Activated naive CD4-positive, alpha-beta T cell treated with anti-CD3 and anti-CD28 coated beads, Interleukin-2, amount 50 U/mL, for 72 hours (primary cell): ENCODE measurements around the gene TP53RK. TPM values are rescaled to one million over a fixed set of nuclear protein-coding genes. Genes with fewer than 3 reads are reported as not detected.
"Not testable (repeated sequence)": the region's sequence is repeated elsewhere in the genome, so short reads cannot be mapped to it uniquely, and the experiment has no call there.

Experiments
- ATAC-seq, 2 donors: fragments of 150-1000 bp; cut with Tn5 transposase; 2 replicates each; pipeline ENCODE4 v1.10.0; 2021; ENCODE audit warnings: mild to moderate bottlenecking in 2 of 2, moderate library complexity in 2 of 2
- DNase-seq, 2 donors: peaks; one replicate each; pipeline ENCODE4 v3.0.0; 2021 to 2022; ENCODE audit warnings: low spot score in 2 of 2
- H3K27ac Mint-ChIP-seq, 2 donors: one replicate each; pipeline ENCODE4 v1.8.0; 2022; ENCODE audit warnings: mild to moderate bottlenecking in 2 of 2, mixed read lengths in 2 of 2
- H3K36me3 Mint-ChIP-seq, 2 donors: one replicate each; pipeline ENCODE4 v1.8.0; 2022; ENCODE audit warnings: mixed read lengths in 2 of 2
- H3K9me3 Mint-ChIP-seq, 2 donors: one replicate each; pipeline ENCODE4 v1.8.0; 2022; ENCODE audit warnings: mixed read lengths in 2 of 2
- total RNA-seq, 2 donors: library from RNA; stranded (reverse); gene quantifications; one replicate each; pipeline ENCODE4 v1.2.3, GENCODE V29; 2022

TP53RK gene
- total RNA-seq, 2 donors from 2014 or later, result 7.1 to 10.7 TPM

DNA sequence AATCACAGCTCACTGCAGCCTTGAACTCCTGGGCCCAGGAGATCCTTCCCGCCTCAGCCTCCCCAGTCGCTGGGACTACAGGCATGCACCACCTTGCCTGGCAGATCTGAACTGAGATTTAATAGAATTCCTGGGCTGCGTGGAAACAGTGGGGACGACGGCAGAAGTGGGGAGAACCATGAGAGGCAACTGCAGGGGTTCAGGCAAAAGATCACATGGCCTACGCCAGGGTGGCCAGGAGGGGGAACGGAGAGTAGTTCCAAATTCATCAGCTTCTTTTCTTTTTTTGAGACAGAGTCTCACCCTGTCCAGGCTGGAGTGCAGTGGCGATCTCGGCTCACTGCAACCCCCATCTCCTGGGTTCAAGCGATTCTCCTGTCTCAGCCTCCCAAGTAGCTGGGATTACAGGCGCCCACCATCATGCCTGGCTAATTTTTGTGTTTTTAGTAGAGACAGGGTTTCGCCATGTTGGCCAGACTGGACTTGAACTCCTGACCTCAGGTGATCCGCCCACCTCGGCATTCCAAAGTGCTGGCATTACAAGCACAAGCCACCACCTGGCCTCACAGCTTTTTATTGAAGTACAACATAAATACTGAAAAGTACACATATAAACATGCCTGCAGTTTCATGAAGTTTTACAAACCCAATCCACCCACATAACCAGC is 12.5 kb downstream of the TP53RK start:
- not testable (repeated sequence) for H3K9me3 Mint-ChIP-seq, H3K36me3 Mint-ChIP-seq, ATAC-seq, DNase-seq, H3K27ac Mint-ChIP-seq

DNA sequence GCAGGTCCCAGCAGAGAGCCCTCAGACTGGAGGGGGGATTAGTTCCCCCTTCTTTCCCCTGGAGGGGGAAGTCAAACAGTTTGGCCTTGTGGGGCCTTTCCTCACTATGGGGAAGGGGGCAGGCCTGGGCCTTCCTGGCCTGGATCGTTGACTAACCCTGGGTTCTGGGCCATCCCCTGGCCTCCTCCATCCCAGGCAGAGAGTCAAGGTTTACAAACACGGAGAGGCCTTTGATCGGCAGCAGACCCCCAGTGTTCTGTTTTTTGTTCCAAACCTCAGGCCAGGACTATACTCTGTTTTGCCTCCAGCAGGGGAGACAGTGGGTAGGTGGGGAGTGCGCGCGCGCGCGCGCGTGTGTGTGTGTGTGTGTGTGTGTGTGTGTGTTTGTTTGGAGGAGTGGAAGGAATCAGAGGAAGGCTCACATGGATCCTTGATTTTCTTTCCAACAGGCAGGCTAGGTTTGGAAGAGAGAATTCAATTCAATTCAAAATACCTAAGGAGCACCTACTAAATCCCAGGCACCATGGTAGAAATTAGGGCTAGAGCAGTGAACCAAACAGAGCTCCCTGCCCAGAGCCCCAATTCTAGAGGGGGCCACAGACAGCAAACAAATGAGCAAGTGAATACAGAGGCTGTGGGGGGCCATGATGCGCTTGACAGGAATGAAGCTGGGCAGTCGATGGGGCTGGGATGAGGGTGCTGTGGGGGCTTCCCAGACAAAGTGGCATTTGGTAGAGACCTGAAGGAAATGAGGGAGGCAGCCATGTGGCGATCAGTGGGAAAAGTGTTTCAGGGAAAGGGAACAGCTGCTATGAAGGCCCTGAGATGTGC is 14.8 kb downstream of the TP53RK start:
- H3K9me3 Mint-ChIP-seq, result peaks cover 3 to 17% of the 10 kb centered on the region in 2 donors
- peaks cover 13 to 14% of the 10 kb centered on the region in 2 donors for H3K36me3 Mint-ChIP-seq
- DNase-seq (no peak), ATAC-seq (no peak)
- H3K27ac Mint-ChIP-seq, result no peak overlapping the region

- peaks cover 3 to 17% of the 10 kb centered on the region in 2 donors for H3K9me3 Mint-ChIP-seq
- DNase-seq (no peak), ATAC-seq (no peak)
- peaks cover 13 to 14% of the 10 kb centered on the region in 2 donors for H3K36me3 Mint-ChIP-seq
- no peak overlapping the region for H3K27ac Mint-ChIP-seq
Observed at GRCh38 chr20:46673394-46674252, 15.6 kb downstream of the TP53RK start.

GRCh38 chr20:46672543-46673148 is 16.6 kb downstream of the TP53RK start:
- no peak for DNase-seq
- peaks cover 13 to 14% of the 10 kb centered on the region in 2 donors for H3K36me3 Mint-ChIP-seq
- no peak overlapping the region for H3K27ac Mint-ChIP-seq
- no peak for ATAC-seq
- peaks cover 3 to 17% of the 10 kb centered on the region in 2 donors for H3K9me3 Mint-ChIP-seq

DNA sequence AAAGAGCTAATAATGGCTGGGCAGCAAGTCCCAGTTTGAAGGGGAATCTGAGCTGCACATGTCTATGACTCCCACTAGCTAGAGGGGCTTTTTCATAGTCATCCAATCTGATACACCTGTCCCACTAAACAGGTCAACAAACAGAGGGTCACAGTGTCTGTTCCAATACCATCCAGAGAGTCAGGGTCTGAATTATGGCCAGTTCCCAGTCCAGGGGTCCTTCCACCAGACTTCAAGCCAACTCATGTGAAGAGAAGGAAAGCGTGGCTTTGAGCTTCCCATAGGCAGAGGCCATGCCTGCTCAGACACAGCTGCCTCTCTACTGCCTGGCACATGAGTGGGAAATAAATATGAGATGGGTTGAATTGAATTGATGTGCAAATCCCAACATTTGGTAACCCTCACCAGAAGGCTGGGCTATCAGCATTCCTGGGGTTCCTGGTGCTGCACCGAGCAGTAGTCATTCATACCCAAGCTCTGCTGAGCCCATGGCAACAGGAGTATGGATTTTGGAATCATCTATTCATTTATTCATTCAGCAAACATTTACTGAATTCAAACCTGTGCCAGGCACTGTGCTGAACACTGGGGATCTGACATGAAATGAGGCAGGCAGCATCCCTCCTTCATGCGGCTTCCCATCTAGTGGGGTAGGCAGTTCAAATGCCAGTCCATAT is 17.2 kb downstream of the TP53RK start:
- DNase-seq (no peak), ATAC-seq (no peak)
- H3K27ac Mint-ChIP-seq, result no peak overlapping the region
- H3K36me3 Mint-ChIP-seq, result peaks cover 13 to 14% of the 10 kb centered on the region in 2 donors
- H3K9me3 Mint-ChIP-seq, result peaks cover 3 to 17% of the 10 kb centered on the region in 2 donors

- DNase-seq (no peak), ATAC-seq (no peak)
- H3K27ac Mint-ChIP-seq, result no peak overlapping the region
- H3K9me3 Mint-ChIP-seq, result peaks cover 3 to 17% of the 10 kb centered on the region in 2 donors
- H3K36me3 Mint-ChIP-seq, result peaks cover 13 to 14% of the 10 kb centered on the region in 2 donors
Observed at GRCh38 chr20:46670585-46671584, 18.4 kb downstream of the TP53RK start.

DNA sequence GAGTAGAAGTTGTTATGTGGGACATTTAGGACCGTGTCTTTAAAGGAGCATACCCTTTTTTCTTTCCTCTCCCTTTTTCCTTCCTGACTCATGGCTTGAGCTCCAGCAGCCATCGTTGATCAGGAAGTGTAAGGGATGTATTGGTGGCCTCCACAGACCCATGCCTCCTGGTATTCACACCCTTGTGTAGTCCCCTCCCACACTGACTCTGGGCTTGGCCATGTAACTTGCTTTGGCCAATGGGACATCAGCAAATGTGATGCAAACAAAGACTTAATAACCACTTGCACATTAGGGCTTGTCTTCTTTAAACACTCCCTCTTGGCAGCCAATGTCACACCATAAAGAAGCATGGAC is 19.0 kb downstream of the TP53RK start:
- Mint-ChIP-seq H3K36me3 (peaks cover 13 to 14% of the 10 kb centered on the region in 2 donors), H3K9me3 (peaks cover 3 to 17% of the 10 kb centered on the region in 2 donors), H3K27ac (no peak overlapping the region)
- ATAC-seq (no peak), DNase-seq (no peak)

DNA sequence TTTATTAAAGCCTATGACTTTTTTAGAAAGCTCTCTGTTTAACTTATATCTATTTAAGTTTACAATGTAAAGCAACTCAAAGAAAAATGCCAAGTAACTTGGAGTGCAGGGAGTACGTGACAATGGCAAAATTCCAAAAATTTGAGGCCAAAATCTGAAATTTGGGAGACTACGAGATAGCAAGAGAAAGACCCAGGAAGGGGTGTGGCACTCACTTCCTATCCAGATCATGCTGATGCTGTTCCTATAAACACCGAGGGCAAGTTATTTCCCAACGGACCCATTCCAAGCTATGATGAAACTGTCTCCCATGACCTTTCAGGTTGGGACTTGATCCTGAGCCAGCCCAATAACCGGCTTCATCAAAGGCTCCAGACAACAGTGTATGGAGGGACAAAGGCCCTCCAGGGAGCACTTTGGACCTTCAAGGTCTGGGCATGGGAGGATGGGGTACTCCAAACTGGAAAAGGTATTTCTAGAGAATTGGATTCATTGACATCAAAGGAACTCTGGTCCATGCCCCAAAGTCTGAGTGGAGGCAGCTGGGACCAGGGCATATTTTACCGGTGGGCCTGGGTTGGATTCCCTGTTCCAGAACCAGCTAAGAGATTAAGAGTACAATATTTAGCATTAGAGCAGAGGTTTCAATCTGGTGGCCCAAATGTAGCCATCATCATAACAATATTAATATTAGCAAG is 22.3 kb downstream of the TP53RK start:
- Mint-ChIP-seq H3K9me3 (peaks cover 3 to 17% of the 10 kb centered on the region in 2 donors), H3K36me3 (peaks cover 13 to 14% of the 10 kb centered on the region in 2 donors), H3K27ac (no peak overlapping the region)
- no peak for DNase-seq
- no peak for ATAC-seq

DNA sequence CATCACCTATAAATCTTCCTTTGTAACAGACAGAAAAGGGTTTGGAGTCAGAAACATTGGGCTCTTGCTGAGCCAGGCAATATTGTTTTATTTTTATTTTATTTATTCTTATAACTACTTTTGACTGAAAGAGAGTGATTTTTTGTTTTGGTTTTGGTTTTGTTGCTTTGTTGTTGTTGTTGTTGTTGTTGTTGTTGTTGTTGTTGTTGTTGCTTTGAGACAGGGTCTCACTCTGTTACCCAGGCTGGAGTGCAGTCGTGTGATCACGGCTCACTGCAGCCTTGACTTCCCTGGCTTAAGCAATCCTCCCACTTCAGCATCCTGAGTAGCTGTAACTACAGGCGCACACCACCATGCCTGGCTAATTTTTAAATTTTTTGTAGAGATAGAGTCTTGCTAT is 22.9 kb downstream of the TP53RK start:
- no peak for ATAC-seq
- Mint-ChIP-seq H3K27ac (peak overlapping the region in 1 of 2 donors; percentile 14), H3K36me3 (peaks cover 10% of the 10 kb centered on the region in 2 donors), H3K9me3 (peaks cover 2 to 10% of the 10 kb centered on the region in 2 donors)
- no peak for DNase-seq

DNA sequence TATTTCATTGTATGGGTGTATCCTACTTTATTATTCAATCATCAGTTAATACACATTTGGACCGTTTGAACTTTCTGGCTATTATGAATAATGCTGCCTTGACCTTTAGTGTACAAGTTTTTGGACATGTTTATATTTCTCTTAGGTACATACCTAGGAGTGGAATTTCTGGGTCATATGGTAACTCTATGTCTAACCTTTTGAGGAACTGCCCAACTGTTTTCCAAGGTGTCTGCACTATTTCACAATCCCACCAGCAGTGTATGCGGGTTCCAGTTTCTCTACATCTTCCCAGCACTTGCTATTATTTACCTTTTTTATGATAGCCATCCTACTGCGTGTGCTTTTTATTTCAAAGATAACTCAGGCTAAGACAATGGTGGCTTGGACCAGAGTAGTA is 23.6 kb downstream of the TP53RK start:
- peaks cover 1 to 8% of the 10 kb centered on the region in 2 donors for H3K9me3 Mint-ChIP-seq
- DNase-seq (no peak), ATAC-seq (no peak)
- no peak overlapping the region for H3K27ac Mint-ChIP-seq
- H3K36me3 Mint-ChIP-seq, result peaks cover 3 to 12% of the 10 kb centered on the region in 2 donors

GRCh38 chr20:46663531-46663930 is 25.7 kb downstream of the TP53RK start:
- Mint-ChIP-seq H3K36me3 (peaks cover 0 to 11% of the 10 kb centered on the region in 2 donors), H3K9me3 (peaks cover 4 to 8% of the 10 kb centered on the region in 2 donors), H3K27ac (no peak overlapping the region)
- no peak for DNase-seq
- no peak for ATAC-seq

- peaks cover 0 to 11% of the 10 kb centered on the region in 2 donors for H3K36me3 Mint-ChIP-seq
- no peak overlapping the region for H3K27ac Mint-ChIP-seq
- DNase-seq (no peak), ATAC-seq (no peak)
- H3K9me3 Mint-ChIP-seq, result peaks cover 4 to 8% of the 10 kb centered on the region in 2 donors
Observed at GRCh38 chr20:46661659-46662058, 27.6 kb downstream of the TP53RK start.

GRCh38 chr20:46660487-46660886 is 28.8 kb downstream of the TP53RK start:
- no peak overlapping the region for H3K27ac Mint-ChIP-seq
- peaks cover 4 to 8% of the 10 kb centered on the region in 2 donors for H3K9me3 Mint-ChIP-seq
- DNase-seq (no peak), ATAC-seq (no peak)
- H3K36me3 Mint-ChIP-seq, result peaks cover 0 to 11% of the 10 kb centered on the region in 2 donors

- H3K9me3 Mint-ChIP-seq, result peaks cover 4 to 8% of the 10 kb centered on the region in 2 donors
- H3K36me3 Mint-ChIP-seq, result peaks cover 0 to 21% of the 10 kb centered on the region in 2 donors
- DNase-seq, result no peak
- H3K27ac Mint-ChIP-seq, result no peak overlapping the region
- no peak for ATAC-seq
Observed at GRCh38 chr20:46657618-46658017, 31.6 kb downstream of the TP53RK start.
